Loucy (cell line): ENCODE results near the gene RNF157.

ENCODE experiments used
- H2AFZ ChIP-seq: fragments of 200-600 bp; sonication (generic); 2 replicates; pipeline ENCODE4 v1.6.0; 2016; ENCODE audit warnings: antibody characterized with exemption, mild to moderate bottlenecking, low read length, moderate library complexity
- H3F3A ChIP-seq: fragments of 200-600 bp; 2 replicates; pipeline ENCODE4 v1.6.0; 2016; ENCODE audit warnings: antibody characterized with exemption, low read depth, mild to moderate bottlenecking
- H3K27me3 ChIP-seq: fragments of 200-600 bp; sonication (generic); 2 replicates; pipeline ENCODE4 v1.6.1; 2014; ENCODE audit warnings: low read length, mild to moderate bottlenecking; ENCODE audit not compliant: insufficient read depth, poor library complexity, severe bottlenecking
- H3K36me3 ChIP-seq: fragments of 200-600 bp; sonication (generic); 2 replicates; pipeline ENCODE4 v1.6.1; 2016; ENCODE audit warnings: low read length; ENCODE audit not compliant: insufficient read depth
- H3K4me1 ChIP-seq: fragments of 200-600 bp; sonication (generic); 2 replicates; pipeline ENCODE4 v1.5.1; 2014; ENCODE audit warnings: low read length, mild to moderate bottlenecking; ENCODE audit not compliant: insufficient read depth, poor library complexity, severe bottlenecking
- H3K4me2 ChIP-seq: fragments of 200-600 bp; sonication (generic); 2 replicates; pipeline ENCODE4 v1.6.0; 2014; ENCODE audit warnings: antibody characterized with exemption, low read length, low read depth, mild to moderate bottlenecking; ENCODE audit not compliant: poor library complexity, severe bottlenecking
- H3K4me3 ChIP-seq: fragments of 200-600 bp; sonication (generic); 2 replicates; pipeline ENCODE4 v1.5.1; 2014; ENCODE audit warnings: low read length, mild to moderate bottlenecking, mixed read lengths; ENCODE audit not compliant: poor library complexity, severe bottlenecking
- H3K79me2 ChIP-seq: fragments of 200-600 bp; sonication (generic); 2 replicates; pipeline ENCODE4 v1.6.1; 2014; ENCODE audit warnings: low read length; ENCODE audit not compliant: insufficient read depth
- H3K9ac ChIP-seq: fragments of 200-600 bp; sonication (generic); 2 replicates; pipeline ENCODE4 v1.6.0; 2014; ENCODE audit warnings: mild to moderate bottlenecking, low read depth, low read length, moderate library complexity; ENCODE audit not compliant: poor library complexity, severe bottlenecking
- H3K9me2 ChIP-seq: fragments of 200-600 bp; sonication (generic); replicated peaks from 2 replicates; pipeline ENCODE4 v1.6.1; 2016; ENCODE audit warnings: low read depth, low read length, mixed read lengths
- H3K9me3 ChIP-seq: fragments of 200-600 bp; sonication (generic); 2 replicates; pipeline ENCODE4 v1.6.1; 2014; ENCODE audit warnings: mild to moderate bottlenecking, antibody characterized with exemption, low read length, low read depth; ENCODE audit not compliant: insufficient read depth
- H4K20me1 ChIP-seq: fragments of 200-600 bp; sonication (generic); 2 replicates; pipeline ENCODE4 v1.6.0; 2014; ENCODE audit warnings: antibody characterized with exemption, low read length, mild to moderate bottlenecking; ENCODE audit not compliant: insufficient read depth, poor library complexity, severe bottlenecking
- CTCF ChIP-seq: fragments of 200-600 bp; sonication (generic); conservative IDR thresholded peaks from 2 replicates; pipeline ENCODE4 v1.5.1; 2014; ENCODE audit warnings: mild to moderate bottlenecking, antibody characterized with exemption, low read length
- EZH2phosphoT487 ChIP-seq: fragments of 200-600 bp; IDR thresholded peaks from 2 replicates; pipeline ENCODE4 v1.6.1; 2018; ENCODE audit warnings: antibody characterized with exemption, mild to moderate bottlenecking, moderate library complexity, borderline replicate concordance

Gene RNF157

DNA sequence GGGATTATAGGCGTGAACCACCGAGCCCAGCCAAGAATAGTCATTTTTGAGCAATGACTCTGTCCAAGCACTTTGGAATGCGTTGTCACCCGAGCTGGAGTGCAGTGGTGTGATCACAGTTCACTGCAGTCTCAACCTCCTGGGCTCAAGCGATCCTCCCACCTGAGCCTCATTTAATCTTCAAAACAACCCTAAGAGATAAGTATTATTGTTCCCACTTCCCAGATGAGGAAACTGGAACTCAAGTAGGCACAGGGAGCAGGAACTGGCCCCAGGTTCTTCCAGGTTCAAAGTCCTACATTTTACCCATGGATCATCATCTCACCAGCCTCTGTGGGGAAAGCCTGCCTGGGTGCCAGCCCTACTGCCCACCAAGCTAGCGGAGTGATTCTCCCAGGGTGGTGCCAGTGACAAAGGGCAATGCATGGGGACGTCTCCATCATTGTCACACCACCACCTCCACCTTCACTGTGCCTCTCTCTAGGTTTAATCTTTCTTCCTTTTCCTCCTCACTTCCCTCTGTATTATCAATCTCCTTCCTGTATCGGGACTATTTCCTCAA, 11.3 kb upstream of the RNF157 start:
- Histone ChIP-seq H3F3A (no peaks in the 10 kb centered on the region), H3K9me3 (no peaks in the 10 kb centered on the region), H3K79me2 (no peaks in the 10 kb centered on the region), H3K9me2 (no peaks in the 10 kb centered on the region), H3K27me3 (no peaks in the 10 kb centered on the region), H3K36me3 (no peaks in the 10 kb centered on the region), H4K20me1 (no peaks in the 10 kb centered on the region), H2AFZ (peak overlapping the region; percentile 10), H3K9ac (no peak overlapping the region), H3K4me2 (peak overlapping the region; percentile 46), H3K4me3 (no peak overlapping the region), H3K4me1 (peaks cover 14% of the 10 kb centered on the region)
- TF ChIP-seq CTCF (no peak), EZH2phosphoT487 (no peak)

GRCh38 chr17:76250141-76250540, 9.8 kb upstream of the RNF157 start:
- Histone ChIP-seq H3K9me3 (no peaks in the 10 kb centered on the region), H3K36me3 (no peaks in the 10 kb centered on the region), H3K27me3 (no peaks in the 10 kb centered on the region), H3K9me2 (no peaks in the 10 kb centered on the region), H3K4me3 (no peak overlapping the region), H3K79me2 (no peaks in the 10 kb centered on the region), H3K4me1 (peaks cover 11% of the 10 kb centered on the region), H2AFZ (no peak overlapping the region), H3F3A (no peaks in the 10 kb centered on the region), H3K4me2 (no peak overlapping the region), H4K20me1 (no peaks in the 10 kb centered on the region), H3K9ac (no peak overlapping the region)
- TF ChIP-seq EZH2phosphoT487 = no peak
- no peak for TF ChIP-seq CTCF

GRCh38 chr17:76248013-76248782, 7.9 kb upstream of the RNF157 start:
- H3K36me3 ChIP-seq = no peaks in the 10 kb centered on the region
- no peaks in the 10 kb centered on the region for H4K20me1 ChIP-seq
- H3K79me2 ChIP-seq = no peaks in the 10 kb centered on the region
- H3K27me3 ChIP-seq = no peaks in the 10 kb centered on the region
- H3K9me3 ChIP-seq = no peaks in the 10 kb centered on the region
- H3K4me1 ChIP-seq = peaks cover 11% of the 10 kb centered on the region
- no peak overlapping the region for H3K4me3 ChIP-seq
- no peak overlapping the region for H3K9ac ChIP-seq
- TF ChIP-seq EZH2phosphoT487 (no peak), CTCF (peak; percentile 38)
- H3K9me2 ChIP-seq = no peaks in the 10 kb centered on the region
- no peaks in the 10 kb centered on the region for H3F3A ChIP-seq
- H2AFZ ChIP-seq = no peak overlapping the region
- no peak overlapping the region for H3K4me2 ChIP-seq
